ENCODE measurements around the gene SAPCD1. TPM values are rescaled to one million over a fixed set of nuclear protein-coding genes. Genes with fewer than 3 reads are reported as not detected.

SAPCD1 gene
- total and polyA plus RNA-seq, 2 donors from 2014 or later, result 6.5 to 6.8 TPM

DNA sequence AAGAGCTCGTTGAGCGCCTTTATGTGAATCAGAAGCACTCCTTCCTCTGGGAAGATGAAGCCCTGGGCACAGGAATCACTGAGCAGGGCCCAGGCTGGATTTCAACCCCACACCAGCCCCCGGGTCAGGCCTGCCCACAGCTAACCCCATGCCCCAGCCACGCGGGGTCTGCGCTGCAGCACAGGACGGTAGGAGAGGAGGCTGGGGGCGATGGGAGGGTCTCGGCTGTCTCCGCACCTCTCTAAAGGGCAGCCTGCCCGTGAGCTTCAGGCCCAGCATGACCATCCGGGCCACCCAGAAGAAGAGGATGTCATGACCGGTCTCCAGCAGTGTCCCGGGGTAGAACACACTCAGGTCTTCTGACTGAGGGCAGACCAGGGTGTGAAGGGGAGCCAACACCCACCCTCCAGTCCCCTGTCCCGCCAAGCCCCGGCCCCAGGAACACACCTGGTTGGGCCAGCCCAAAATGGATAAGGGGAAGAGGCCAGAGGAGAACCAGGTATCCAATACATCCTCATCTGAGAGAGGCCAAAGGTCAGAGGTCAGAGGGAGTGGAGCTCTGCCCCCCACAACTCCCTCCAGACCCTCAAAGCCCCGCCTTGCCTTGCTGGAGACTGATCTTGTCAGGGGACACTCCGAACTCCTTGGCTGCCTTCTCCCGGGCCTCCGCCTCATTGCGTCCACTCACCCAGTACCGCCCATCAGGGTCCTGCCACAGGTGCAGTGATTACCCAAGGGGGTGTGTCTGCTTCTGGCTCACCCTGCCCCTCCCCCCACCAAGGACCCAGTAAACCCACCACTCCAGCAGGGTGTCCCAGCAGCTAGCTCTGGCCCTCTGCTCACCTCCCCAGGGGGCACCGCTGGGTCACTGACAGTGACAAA lies 19.0 kb downstream of the SAPCD1 start:
- H3K27ac ChIP-seq (ENCODE audit: low read depth in 2 of 2, low read length in 2 of 2), result no peak overlapping the region
- FAIRE-seq (no peak), DNase-seq (peak in 1 of 5 donors; percentile 75)
- no peak overlapping the region for H3K4me3 ChIP-seq (ENCODE audit: low read length in 3 of 3)
- no peak for TF ChIP-seq CTCF (IDR thresholded peaks at IDR 0.05; ENCODE audit: borderline replicate concordance, extremely low read depth, insufficient read depth)
- H3K9ac ChIP-seq (ENCODE audit: low read length in 3 of 3), result no peak overlapping the region
- no peaks in the 10 kb centered on the region for H3K27me3 ChIP-seq (ENCODE audit: control insufficient read depth, insufficient read depth, low read length)
- H3K36me3 ChIP-seq (ENCODE audit: control insufficient read depth in 2 of 3, insufficient read depth in 3 of 3, low read length in 3 of 3), result peaks cover 0 to 18% (median 18%) of the 10 kb centered on the region in 3 donors
- no peaks in the 10 kb centered on the region for H3K9me3 ChIP-seq (ENCODE audit: control insufficient read depth in 2 of 3, insufficient read depth in 1 of 3, low read length in 3 of 3)
- peaks cover 0 to 6% (median 0%) of the 10 kb centered on the region in 3 donors for H3K4me1 ChIP-seq (ENCODE audit: control insufficient read depth in 2 of 3, insufficient read depth in 2 of 3, low read depth in 1 of 3, low read length in 3 of 3)
- intact Hi-C loops (cut with DNase I), result no loop called here

DNA sequence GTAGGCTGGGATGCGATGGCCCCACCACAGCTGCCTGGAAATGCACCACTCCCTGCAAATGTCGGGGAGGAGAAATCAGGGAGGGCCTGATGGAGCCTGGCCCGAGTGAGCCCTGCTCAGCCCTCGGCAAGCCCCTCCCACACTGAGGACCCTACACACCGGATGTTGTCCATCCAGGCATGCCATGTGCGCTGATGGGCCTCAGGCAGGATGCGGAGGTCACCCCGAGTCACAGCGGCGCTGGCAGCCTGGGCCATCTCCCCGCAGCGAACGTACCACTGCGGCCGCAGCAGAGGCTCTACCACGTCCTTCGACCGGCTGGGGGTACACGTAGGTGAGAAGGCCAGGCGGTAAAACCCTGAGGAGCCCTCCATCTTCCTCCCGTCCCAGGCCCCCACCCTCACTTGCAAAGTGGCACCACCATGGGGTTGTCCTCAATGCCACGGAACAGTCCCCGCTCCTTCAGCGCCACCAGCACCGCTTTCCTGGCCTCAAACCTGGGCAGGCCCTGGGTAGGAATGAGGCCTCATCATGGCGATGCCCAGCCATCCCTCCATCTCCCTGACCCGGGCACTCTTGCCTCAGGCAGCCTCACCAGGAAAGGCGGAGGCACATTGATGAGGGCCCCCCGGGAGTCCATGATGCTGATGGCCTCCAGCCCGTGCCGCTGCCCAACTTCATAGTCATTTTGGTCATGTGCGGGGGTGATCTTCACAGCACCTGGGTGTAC lies 19.8 kb downstream of the SAPCD1 start:
- Histone ChIP-seq H3K9me3 (ENCODE audit: control insufficient read depth in 2 of 3, insufficient read depth in 1 of 3, low read length in 3 of 3) (no peaks in the 10 kb centered on the region), H3K27me3 (ENCODE audit: control insufficient read depth, insufficient read depth, low read length) (no peaks in the 10 kb centered on the region), H3K4me3 (ENCODE audit: low read length in 3 of 3) (no peak overlapping the region), H3K27ac (ENCODE audit: low read depth in 2 of 2, low read length in 2 of 2) (no peak overlapping the region), H3K36me3 (ENCODE audit: control insufficient read depth in 2 of 3, insufficient read depth in 3 of 3, low read length in 3 of 3) (peaks cover 0 to 18% (median 18%) of the 10 kb centered on the region in 3 donors), H3K9ac (ENCODE audit: low read length in 3 of 3) (no peak overlapping the region), H3K4me1 (ENCODE audit: control insufficient read depth in 2 of 3, insufficient read depth in 2 of 3, low read depth in 1 of 3, low read length in 3 of 3) (peaks cover 0 to 3% (median 0%) of the 10 kb centered on the region in 3 donors)
- intact Hi-C loops (cut with DNase I), result no loop called here
- peak in 1 of 5 donors; percentile 69 for DNase-seq
- no peak for FAIRE-seq
- no peak for TF ChIP-seq CTCF (IDR thresholded peaks at IDR 0.05; ENCODE audit: borderline replicate concordance, extremely low read depth, insufficient read depth)

GRCh38 chr6:31784098-31784925 lies 21.9 kb downstream of the SAPCD1 start:
- FAIRE-seq (no peak), DNase-seq (peak in 1 of 5 donors; percentile 54)
- Histone ChIP-seq H3K36me3 (ENCODE audit: control insufficient read depth in 2 of 3, insufficient read depth in 3 of 3, low read length in 3 of 3) (peaks cover 0 to 18% (median 18%) of the 10 kb centered on the region in 3 donors), H3K4me3 (ENCODE audit: low read length in 3 of 3) (no peak overlapping the region), H3K27me3 (ENCODE audit: control insufficient read depth, insufficient read depth, low read length) (no peaks in the 10 kb centered on the region), H3K4me1 (ENCODE audit: control insufficient read depth in 2 of 3, insufficient read depth in 2 of 3, low read depth in 1 of 3, low read length in 3 of 3) (no peaks in the 10 kb centered on the region), H3K9ac (ENCODE audit: low read length in 3 of 3) (no peak overlapping the region), H3K9me3 (ENCODE audit: control insufficient read depth in 2 of 3, insufficient read depth in 1 of 3, low read length in 3 of 3) (no peaks in the 10 kb centered on the region), H3K27ac (ENCODE audit: low read depth in 2 of 2, low read length in 2 of 2) (no peak overlapping the region)
- TF ChIP-seq CTCF (IDR thresholded peaks at IDR 0.05; ENCODE audit: borderline replicate concordance, extremely low read depth, insufficient read depth), result no peak
- intact Hi-C loops (cut with DNase I), result no loop called here
